ENCODE measurements around the gene B4GAT1. TPM values are rescaled to one million over a fixed set of nuclear protein-coding genes. Genes with fewer than 3 reads are reported as not detected.
"Not testable (repeated sequence)": the region's sequence is repeated elsewhere in the genome, so short reads cannot be mapped to it uniquely, and the experiment has no call there.

Gene B4GAT1
- total and polyA plus RNA-seq, 5 donors: 43.9 to 67.1 (median 60.2) TPM

DNA sequence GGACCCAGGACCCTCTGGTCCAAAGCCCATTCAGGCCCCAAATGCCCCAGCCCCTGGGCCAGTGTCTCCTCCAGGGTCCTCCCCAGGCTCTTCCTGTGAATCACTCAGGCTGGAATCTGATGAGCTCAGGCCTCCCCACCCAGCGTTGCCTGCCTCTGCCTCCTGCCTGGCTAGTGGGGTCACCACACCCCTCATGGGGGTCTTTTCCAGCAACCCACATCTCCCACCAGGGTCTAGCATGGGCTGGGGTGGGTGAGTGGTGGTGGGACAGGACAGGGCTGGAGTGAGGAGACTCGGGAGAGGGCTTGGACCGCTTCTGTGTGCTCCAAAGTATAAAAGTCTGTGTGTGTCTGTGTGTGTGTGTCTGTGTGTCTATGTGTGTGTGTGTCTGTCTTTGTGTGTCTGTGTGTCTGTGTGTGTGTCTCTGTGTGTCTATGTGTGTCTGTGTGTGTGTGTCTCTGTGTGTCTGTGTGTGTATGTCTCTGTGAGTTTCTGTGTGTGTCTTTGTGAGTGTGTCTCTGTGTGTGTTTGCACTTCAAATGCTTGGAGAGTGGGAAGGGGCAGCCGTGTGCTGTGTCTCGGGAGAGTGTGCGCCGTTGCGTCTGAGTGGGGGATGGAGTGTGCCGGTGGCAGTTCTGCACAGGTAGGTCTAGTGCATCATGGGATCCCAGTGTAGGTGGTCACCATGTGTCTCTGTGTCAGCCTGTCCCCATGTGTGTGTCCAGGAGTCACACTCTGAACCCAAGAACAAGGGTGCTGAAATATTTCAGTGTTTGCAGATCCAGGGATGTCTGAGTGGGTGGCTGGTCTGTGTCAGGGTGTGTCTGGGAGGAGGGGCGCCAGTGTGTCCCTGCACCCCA, 20.0 kb downstream of the B4GAT1 start:
- DNase-seq: peak; percentile 29 to 55 (median 44)
- WGBS: 78% methylated on average over 10 of the region's 10 CpGs
- Histone ChIP-seq H3K27me3 (ENCODE audit: control insufficient read depth, insufficient read depth) (no peaks in the 10 kb centered on the region), H3K4me3 (ENCODE audit: low read length) (no peak overlapping the region), H3K27ac (ENCODE audit: low read length) (peak overlapping the region; percentile 39), H3K4me1 (ENCODE audit: control insufficient read depth, insufficient read depth, low read length) (no peaks in the 10 kb centered on the region), H3K9me3 (ENCODE audit: control insufficient read depth, low read length) (no peaks in the 10 kb centered on the region)
- peak; percentile 10 to 56 for ATAC-seq
- intact Hi-C loops (cut with DNase I): loop anchor here in 2 of 4 donors (2.0 kb wide), 2 partner anchors 15 to 17 kb away; no protein-coding TSS in a partner anchor

GRCh38 chr11:66326261-66327111, 20.9 kb downstream of the B4GAT1 start:
- H3K4me1 ChIP-seq (ENCODE audit: control insufficient read depth, insufficient read depth, low read length): no peaks in the 10 kb centered on the region
- intact Hi-C loops (cut with DNase I): no loop called here
- 30% methylated on average over 21 of the region's 21 CpGs for WGBS

DNA sequence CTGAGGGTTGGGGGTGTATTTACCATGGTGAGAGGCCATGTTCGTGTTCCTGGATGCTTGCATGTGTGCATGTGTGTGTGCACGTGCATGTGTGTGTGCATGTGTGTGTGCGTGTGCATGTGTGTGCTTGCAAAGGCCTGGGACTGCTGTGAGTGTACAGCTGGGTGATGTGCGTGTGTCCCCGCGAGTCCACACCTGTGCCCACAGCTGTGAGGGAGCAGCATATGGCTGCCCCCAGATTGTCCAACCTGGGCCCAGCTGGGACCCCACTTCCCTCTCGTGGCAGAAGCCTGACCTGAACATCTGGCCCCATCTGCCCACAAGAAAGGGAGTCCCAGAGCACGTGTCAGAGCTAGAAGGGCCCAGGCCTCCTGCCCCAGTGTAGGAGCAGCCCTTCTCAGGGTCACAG, 22.2 kb downstream of the B4GAT1 start:
- intact Hi-C loops (cut with DNase I): no loop called here
- DNase-seq: peak in 1 of 3 donors; percentile 50
- 80% methylated on average over 8 of the region's 8 CpGs for WGBS

More at GRCh38 chr11:66326261-66327111, 20.9 kb downstream of the B4GAT1 start:
- no peaks in the 10 kb centered on the region for H3K27me3 ChIP-seq (ENCODE audit: control insufficient read depth, insufficient read depth)
- no peak overlapping the region for H3K4me3 ChIP-seq (ENCODE audit: low read length)
- H3K27ac ChIP-seq (ENCODE audit: low read length): peak overlapping the region; percentile 39
- ATAC-seq: peak; percentile 60 to 62
- no peaks in the 10 kb centered on the region for H3K9me3 ChIP-seq (ENCODE audit: control insufficient read depth, low read length)
- peak; percentile 82 to 90 (median 88) for DNase-seq

DNA sequence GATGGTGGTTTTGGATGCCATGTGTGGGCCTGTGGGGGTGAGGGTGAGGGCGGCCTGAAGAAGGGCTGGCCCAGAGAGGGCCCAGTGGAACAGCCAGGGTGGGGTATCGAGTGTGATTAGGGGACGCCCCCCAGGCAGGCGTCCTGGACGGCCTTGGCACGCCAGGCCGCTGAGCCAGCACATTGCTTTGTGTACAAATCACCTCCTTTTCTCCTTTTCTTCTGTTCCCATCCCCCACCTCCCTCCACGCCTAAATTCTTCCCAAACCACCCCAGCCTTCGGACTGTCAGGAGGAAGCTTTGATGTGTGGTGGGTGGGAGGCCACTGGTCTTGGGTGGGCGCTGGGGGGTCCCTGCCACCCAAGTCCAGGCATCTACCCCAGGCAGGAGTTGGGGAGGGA, 22.8 kb downstream of the B4GAT1 start:
- H3K27me3 ChIP-seq (ENCODE audit: control insufficient read depth, insufficient read depth): no peaks in the 10 kb centered on the region
- intact Hi-C loops (cut with DNase I): no loop called here
- WGBS: 85% methylated on average over 10 of the region's 10 CpGs
- H3K4me3 ChIP-seq (ENCODE audit: low read length): no peak overlapping the region
- no peak for ATAC-seq
- no peak overlapping the region for H3K27ac ChIP-seq (ENCODE audit: low read length)
- no peaks in the 10 kb centered on the region for H3K9me3 ChIP-seq (ENCODE audit: control insufficient read depth, low read length)
- no peaks in the 10 kb centered on the region for H3K4me1 ChIP-seq (ENCODE audit: control insufficient read depth, insufficient read depth, low read length)
- peak in 2 of 3 donors; percentile 58 to 65 for DNase-seq

More for the DNA sequence above, 22.2 kb downstream of the B4GAT1 start:
- Histone ChIP-seq H3K27ac (ENCODE audit: low read length) (no peak overlapping the region), H3K4me3 (ENCODE audit: low read length) (no peak overlapping the region), H3K4me1 (ENCODE audit: control insufficient read depth, insufficient read depth, low read length) (no peaks in the 10 kb centered on the region), H3K27me3 (ENCODE audit: control insufficient read depth, insufficient read depth) (no peaks in the 10 kb centered on the region), H3K9me3 (ENCODE audit: control insufficient read depth, low read length) (no peaks in the 10 kb centered on the region)
- ATAC-seq: no peak

GRCh38 chr11:66323684-66324083, 23.7 kb downstream of the B4GAT1 start:
- Histone ChIP-seq H3K27ac (ENCODE audit: low read length) (no peak overlapping the region), H3K4me3 (ENCODE audit: low read length) (no peak overlapping the region), H3K27me3 (ENCODE audit: control insufficient read depth, insufficient read depth) (no peaks in the 10 kb centered on the region), H3K4me1 (ENCODE audit: control insufficient read depth, insufficient read depth, low read length) (no peaks in the 10 kb centered on the region), H3K9me3 (ENCODE audit: control insufficient read depth, low read length) (no peaks in the 10 kb centered on the region)
- 100% methylated on average over 1 of the region's 1 CpG for WGBS
- ATAC-seq (no peak), DNase-seq (peak in 2 of 3 donors; percentile 6 to 10)
- intact Hi-C loops (cut with DNase I): no loop called here

DNA sequence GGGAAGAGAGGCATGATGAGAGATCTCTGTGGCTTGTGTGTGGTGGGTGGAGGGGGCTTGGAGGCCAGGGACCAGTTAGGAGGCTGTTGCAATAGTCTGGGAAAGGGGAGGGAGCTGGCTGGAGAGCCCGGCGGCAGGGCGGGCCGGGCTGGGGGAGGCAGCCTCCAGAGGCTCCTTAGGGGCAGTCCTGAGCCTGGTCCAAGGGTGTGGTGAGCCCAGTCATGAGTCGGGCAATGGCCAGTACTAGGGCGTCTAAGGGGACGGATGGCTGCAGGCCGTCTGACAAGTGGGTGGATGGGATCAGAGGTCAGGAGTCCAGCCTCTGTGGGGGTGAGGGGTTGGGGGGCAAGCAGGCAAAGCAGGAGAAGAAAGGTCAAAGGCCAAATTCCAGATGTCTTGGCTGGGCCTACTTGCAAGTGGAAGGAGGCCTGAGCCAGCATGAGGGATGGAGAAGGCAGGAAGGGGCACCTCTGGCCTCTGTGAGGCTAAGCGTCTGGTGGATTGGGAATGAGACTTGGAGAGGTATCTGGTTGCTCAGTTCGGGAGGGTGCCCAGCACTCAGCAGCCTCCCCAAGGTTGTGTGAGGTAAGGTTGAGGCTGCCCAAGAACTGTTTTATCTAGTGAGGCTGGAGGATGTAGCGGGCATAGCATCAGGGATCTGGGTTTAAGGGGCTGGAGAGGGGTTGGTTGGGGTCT, 24.5 kb downstream of the B4GAT1 start:
- H3K27ac ChIP-seq (ENCODE audit: low read length): no peak overlapping the region
- intact Hi-C loops (cut with DNase I): no loop called here
- 72% methylated on average over 11 of the region's 11 CpGs for WGBS

DNA sequence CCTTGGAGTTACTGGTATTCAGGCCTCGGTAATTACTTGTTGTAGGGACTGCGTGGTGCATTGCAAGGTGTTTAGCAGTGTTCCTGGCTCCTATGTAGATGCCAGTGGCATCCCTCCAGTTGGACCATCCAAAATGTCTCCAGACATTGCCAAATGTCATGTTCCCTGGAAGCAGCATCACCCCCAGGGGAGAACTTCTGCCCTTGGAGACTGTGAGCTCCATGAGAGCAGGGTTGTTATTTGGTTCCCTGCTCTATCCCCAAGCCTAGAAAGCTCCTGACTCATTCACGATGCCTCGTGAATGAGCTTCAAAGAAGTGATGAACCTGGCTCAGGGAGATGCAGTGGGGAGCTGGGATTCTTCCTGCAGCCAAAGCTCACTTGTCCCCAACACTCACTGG, 25.8 kb downstream of the B4GAT1 start:
- Histone ChIP-seq H3K9me3 (ENCODE audit: control insufficient read depth, low read length) (no peaks in the 10 kb centered on the region), H3K4me3 (ENCODE audit: low read length) (no peak overlapping the region), H3K4me1 (ENCODE audit: control insufficient read depth, insufficient read depth, low read length) (peaks cover 5% of the 10 kb centered on the region), H3K27me3 (ENCODE audit: control insufficient read depth, insufficient read depth) (no peaks in the 10 kb centered on the region), H3K27ac (ENCODE audit: low read length) (no peak overlapping the region)
- peak in 1 of 3 donors; percentile 22 for DNase-seq
- intact Hi-C loops (cut with DNase I): no loop called here
- no peak for ATAC-seq
- WGBS: 84% methylated on average over 4 of the region's 4 CpGs

More for the DNA sequence above, 24.5 kb downstream of the B4GAT1 start:
- ATAC-seq (peak; percentile 62 to 81), DNase-seq (peak; percentile 88 to 94 (median 92))
- H3K9me3 ChIP-seq (ENCODE audit: control insufficient read depth, low read length): no peaks in the 10 kb centered on the region
- no peak overlapping the region for H3K4me3 ChIP-seq (ENCODE audit: low read length)
- H3K4me1 ChIP-seq (ENCODE audit: control insufficient read depth, insufficient read depth, low read length): peaks cover 2% of the 10 kb centered on the region
- no peaks in the 10 kb centered on the region for H3K27me3 ChIP-seq (ENCODE audit: control insufficient read depth, insufficient read depth)

GRCh38 chr11:66320748-66321147, 26.7 kb downstream of the B4GAT1 start:
- H3K27ac ChIP-seq (ENCODE audit: low read length); H3K9me3 ChIP-seq (ENCODE audit: control insufficient read depth, low read length); H3K27me3 ChIP-seq (ENCODE audit: control insufficient read depth, insufficient read depth); H3K4me1 ChIP-seq (ENCODE audit: control insufficient read depth, insufficient read depth, low read length); H3K4me3 ChIP-seq (ENCODE audit: low read length); DNase-seq; ATAC-seq; intact Hi-C loops (cut with DNase I): not testable (repeated sequence)
- 83% methylated on average over 6 of the region's 6 CpGs for WGBS

DNA sequence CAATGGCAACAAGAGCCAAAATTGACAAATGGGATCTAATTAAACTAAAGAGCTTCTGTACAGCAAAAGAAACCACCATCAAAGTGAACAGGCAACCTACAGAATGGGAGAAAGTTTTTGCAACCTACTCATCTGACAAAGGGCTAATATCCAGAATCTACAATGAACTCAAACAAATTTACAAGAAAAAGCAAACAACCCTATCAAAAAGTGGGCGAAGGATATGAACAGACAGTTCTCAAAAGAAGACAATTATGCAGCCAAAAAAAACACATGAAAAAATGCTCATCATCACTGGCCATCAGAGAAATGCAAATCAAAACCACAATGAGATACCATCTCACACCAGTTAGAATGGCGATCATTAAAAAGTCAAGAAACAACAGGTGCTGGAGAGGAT, 27.1 kb downstream of the B4GAT1 start:
- H3K4me3 ChIP-seq (ENCODE audit: low read length); H3K4me1 ChIP-seq (ENCODE audit: control insufficient read depth, insufficient read depth, low read length); intact Hi-C loops (cut with DNase I); H3K27ac ChIP-seq (ENCODE audit: low read length); H3K9me3 ChIP-seq (ENCODE audit: control insufficient read depth, low read length); DNase-seq; H3K27me3 ChIP-seq (ENCODE audit: control insufficient read depth, insufficient read depth); ATAC-seq: not testable (repeated sequence)
- WGBS: 100% methylated on average over 1 of the region's 2 CpGs

- Histone ChIP-seq H3K27me3 (ENCODE audit: control insufficient read depth, insufficient read depth) (no peaks in the 10 kb centered on the region), H3K9me3 (ENCODE audit: control insufficient read depth, low read length) (no peaks in the 10 kb centered on the region), H3K27ac (ENCODE audit: low read length) (no peak overlapping the region), H3K4me1 (ENCODE audit: control insufficient read depth, insufficient read depth, low read length) (peaks cover 5% of the 10 kb centered on the region), H3K4me3 (ENCODE audit: low read length) (no peak overlapping the region)
- 79% methylated on average over 3 of the region's 3 CpGs for WGBS
- no peak for DNase-seq
- no peak for ATAC-seq
- intact Hi-C loops (cut with DNase I): loop anchor here in 1 of 4 donors (10.0 kb wide), 1 partner anchor 66 kb away; no protein-coding TSS in a partner anchor
These were observed 28.8 kb downstream of the B4GAT1 start for GRCh38 chr11:66318600-66318970.
